Sigmoid colon (tissue), 4 donors: ENCODE results near the gene MAPRE2.
A peak's percentile ranks its signal among the peaks of the same experiment; 100 is the strongest.

Experiments used
- EP300 ChIP-seq, 4 donors: sonication (generic); formaldehyde crosslinking; IDR thresholded peaks; one replicate each; pipeline ENCODE4 v1.6.1; 2017; ENCODE audit warnings: antibody characterized with exemption in 4 of 4
- POLR2A ChIP-seq, 2 donors: fragments of 450-650 bp; IDR thresholded peaks; one replicate each; pipeline ENCODE4 v1.6.1; 2016; ENCODE audit warnings: antibody characterized with exemption in 2 of 2, mild to moderate bottlenecking in 2 of 2, moderate library complexity in 2 of 2
- POLR2AphosphoS5 ChIP-seq, 4 donors: sonication (generic); formaldehyde crosslinking; IDR thresholded peaks; one replicate each; pipeline ENCODE4 v1.6.1; 2017; ENCODE audit warnings: antibody characterized with exemption in 4 of 4
- TF ChIP-seq, protein P1 (sequence below), 4 experiments: fragments of 450-650 bp in 3 of 4; fragments of 200-600 bp in 1 of 4; IDR thresholded peaks; one replicate each; pipeline ENCODE4 v1.5.1; 2016 to 2019; ENCODE audit warnings: antibody characterized with exemption in 4 of 4, mild to moderate bottlenecking in 3 of 4, moderate library complexity in 2 of 4

DNA sequence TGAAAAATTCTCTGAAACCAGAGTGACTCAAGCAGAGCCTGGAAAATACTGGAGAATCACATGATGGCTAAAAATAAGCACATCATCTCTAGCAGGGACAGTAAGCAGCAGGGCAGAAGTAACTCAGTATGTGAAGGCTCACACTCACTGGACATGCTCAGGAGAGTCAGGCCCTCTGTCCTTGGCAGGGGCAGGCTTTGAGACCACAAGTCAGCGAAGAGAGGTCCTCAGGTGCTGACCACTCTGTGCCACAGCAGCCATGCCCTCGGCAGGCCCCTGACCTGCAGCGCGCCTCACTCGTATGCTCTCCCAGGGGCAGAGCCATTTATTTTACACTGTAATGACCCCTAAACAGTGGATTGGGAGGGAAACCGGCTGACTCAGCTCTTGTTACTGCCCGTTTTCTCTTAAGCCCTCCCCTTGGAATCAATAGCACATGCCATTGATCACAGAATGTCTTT is 76.8 kb downstream of the MAPRE2 start:
- TF ChIP-seq, protein P1, sequence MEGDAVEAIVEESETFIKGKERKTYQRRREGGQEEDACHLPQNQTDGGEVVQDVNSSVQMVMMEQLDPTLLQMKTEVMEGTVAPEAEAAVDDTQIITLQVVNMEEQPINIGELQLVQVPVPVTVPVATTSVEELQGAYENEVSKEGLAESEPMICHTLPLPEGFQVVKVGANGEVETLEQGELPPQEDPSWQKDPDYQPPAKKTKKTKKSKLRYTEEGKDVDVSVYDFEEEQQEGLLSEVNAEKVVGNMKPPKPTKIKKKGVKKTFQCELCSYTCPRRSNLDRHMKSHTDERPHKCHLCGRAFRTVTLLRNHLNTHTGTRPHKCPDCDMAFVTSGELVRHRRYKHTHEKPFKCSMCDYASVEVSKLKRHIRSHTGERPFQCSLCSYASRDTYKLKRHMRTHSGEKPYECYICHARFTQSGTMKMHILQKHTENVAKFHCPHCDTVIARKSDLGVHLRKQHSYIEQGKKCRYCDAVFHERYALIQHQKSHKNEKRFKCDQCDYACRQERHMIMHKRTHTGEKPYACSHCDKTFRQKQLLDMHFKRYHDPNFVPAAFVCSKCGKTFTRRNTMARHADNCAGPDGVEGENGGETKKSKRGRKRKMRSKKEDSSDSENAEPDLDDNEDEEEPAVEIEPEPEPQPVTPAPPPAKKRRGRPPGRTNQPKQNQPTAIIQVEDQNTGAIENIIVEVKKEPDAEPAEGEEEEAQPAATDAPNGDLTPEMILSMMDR (IDR thresholded peaks at IDR 0.05): no peak
- TF ChIP-seq POLR2A (IDR thresholded peaks at IDR 0.05): no peak
- TF ChIP-seq POLR2AphosphoS5 (IDR thresholded peaks at IDR 0.05): peak; percentile 54 to 97 (median 74)
- peak in 2 of 4 donors; percentile 55 to 78 for TF ChIP-seq EP300 (IDR thresholded peaks at IDR 0.05)
